ENCODE results near the gene B4GALNT2.
"Not testable (repeated sequence)": the region's sequence is repeated elsewhere in the genome, so short reads cannot be mapped to it uniquely, and the experiment has no call there.

Gene B4GALNT2, protein sequence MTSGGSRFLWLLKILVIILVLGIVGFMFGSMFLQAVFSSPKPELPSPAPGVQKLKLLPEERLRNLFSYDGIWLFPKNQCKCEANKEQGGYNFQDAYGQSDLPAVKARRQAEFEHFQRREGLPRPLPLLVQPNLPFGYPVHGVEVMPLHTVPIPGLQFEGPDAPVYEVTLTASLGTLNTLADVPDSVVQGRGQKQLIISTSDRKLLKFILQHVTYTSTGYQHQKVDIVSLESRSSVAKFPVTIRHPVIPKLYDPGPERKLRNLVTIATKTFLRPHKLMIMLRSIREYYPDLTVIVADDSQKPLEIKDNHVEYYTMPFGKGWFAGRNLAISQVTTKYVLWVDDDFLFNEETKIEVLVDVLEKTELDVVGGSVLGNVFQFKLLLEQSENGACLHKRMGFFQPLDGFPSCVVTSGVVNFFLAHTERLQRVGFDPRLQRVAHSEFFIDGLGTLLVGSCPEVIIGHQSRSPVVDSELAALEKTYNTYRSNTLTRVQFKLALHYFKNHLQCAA

DNA sequence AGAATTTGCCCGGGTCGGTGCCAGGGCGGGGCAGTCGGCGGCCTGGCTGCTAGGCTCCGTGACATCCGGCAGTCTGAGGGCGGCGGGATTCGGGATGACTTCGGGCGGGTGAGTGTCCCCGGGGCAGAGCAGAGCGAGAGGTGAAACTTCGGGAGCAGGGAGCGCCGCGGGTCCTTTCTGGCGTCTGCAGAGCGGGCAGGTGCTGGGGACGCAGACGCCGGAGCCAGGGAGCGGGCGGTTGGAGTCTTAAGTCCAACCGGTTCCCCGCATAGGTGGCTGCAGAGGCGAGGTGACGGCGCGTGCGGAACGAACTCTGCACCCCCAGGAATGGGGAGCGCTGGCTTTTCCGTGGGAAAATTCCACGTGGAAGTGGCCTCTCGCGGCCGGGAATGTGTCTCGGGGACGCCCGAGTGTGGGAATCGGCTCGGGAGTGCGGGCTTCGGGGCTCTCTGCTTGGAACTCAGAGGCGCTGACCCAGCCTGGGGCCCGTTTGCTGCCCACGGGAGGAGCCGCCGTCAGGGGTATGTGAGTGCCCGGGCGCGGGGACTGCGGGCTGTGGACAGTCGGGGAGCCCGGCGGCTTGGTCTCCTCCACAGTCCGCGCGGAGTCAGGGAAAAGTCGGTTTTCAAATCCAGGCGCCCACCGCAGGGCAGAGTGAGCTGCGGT, at the start of gene B4GALNT2:
Gene B4GALNT2, plus strand, starts transcription at position 71 of the 666 bp plus-strand sequence. Its CDS starts 24 bp downstream, at position 95.
- TF ChIP-seq CTCF (IDR thresholded peaks at IDR 0.05; ENCODE audit: insufficient read depth, low read depth, low read length, missing control alignments) = no peak
- peak; percentile 32 for DNase-seq (ENCODE audit: low read depth)
- peak within 1 kb of the TSS; percentile 48 for H3K4me3 ChIP-seq (ENCODE audit: low read length)

GRCh38 chr17:49085046-49085445, 47.5 kb upstream of the B4GALNT2 start:
- not testable (repeated sequence) for H3K4me3 ChIP-seq (ENCODE audit: low read length); DNase-seq (ENCODE audit: low read depth)

GRCh38 chr17:49085565-49086315, 46.8 kb upstream of the B4GALNT2 start:
- TF ChIP-seq CTCF (IDR thresholded peaks at IDR 0.05; ENCODE audit: insufficient read depth, low read depth, low read length, missing control alignments) = no peak
- DNase-seq (ENCODE audit: low read depth) = no peak
- no peak overlapping the region for H3K4me3 ChIP-seq (ENCODE audit: low read length)

DNA sequence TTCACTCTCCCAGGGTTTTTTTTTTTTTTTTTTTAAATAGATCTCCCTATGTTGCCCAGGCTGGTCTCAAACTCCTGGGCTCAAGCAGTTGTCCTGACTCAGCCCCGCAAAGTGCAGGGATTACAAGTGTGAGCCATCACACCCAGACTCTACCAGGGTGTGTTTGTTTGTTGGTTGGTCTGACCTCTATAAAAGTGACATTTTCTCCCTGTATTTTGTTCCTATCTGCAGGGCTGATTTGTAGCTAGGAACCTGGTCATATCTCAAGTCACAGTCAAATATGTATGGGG, 46.3 kb upstream of the B4GALNT2 start:
- H3K4me3 ChIP-seq (ENCODE audit: low read length) = no peak overlapping the region
- TF ChIP-seq CTCF (IDR thresholded peaks at IDR 0.05; ENCODE audit: insufficient read depth, low read depth, low read length, missing control alignments) = no peak
- DNase-seq (ENCODE audit: low read depth) = no peak

GRCh38 chr17:49086649-49087048, 45.9 kb upstream of the B4GALNT2 start:
- DNase-seq (ENCODE audit: low read depth) = no peak
- TF ChIP-seq CTCF (IDR thresholded peaks at IDR 0.05; ENCODE audit: insufficient read depth, low read depth, low read length, missing control alignments) = no peak
- H3K4me3 ChIP-seq (ENCODE audit: low read length) = no peak overlapping the region

DNA sequence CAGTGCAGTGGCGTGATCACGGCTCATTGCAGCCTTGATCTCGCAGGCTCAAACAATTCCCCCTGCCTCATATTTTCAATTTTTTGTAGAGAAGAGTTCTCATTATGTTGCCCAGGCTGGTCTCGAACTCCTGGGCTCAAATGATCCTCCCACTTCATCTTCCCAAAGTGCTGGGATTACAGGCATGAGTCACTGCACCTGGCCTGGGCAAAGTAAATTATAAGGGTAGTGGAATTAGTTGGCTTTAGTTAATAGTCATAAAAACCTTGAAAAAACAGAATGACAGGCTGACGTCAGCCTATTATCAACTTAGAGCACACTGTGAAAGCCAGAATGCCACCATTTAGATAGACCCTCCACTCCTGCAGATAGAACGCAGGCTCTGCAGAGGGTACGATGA, 43.5 kb upstream of the B4GALNT2 start:
- DNase-seq (ENCODE audit: low read depth) = no peak
- H3K4me3 ChIP-seq (ENCODE audit: low read length) = no peak overlapping the region
- TF ChIP-seq CTCF (IDR thresholded peaks at IDR 0.05; ENCODE audit: insufficient read depth, low read depth, low read length, missing control alignments) = no peak
